HG03354 (cell line): ENCODE results near the gene CIB4.
"Not testable (repeated sequence)": the region's sequence is repeated elsewhere in the genome, so short reads cannot be mapped to it uniquely, and the experiment has no call there.

Source experiments
- ATAC-seq: cut with Tn5 transposase; IDR thresholded peaks from one replicate; pipeline ENCODE4 v1.9.1; 2021; ENCODE audit warnings: mild to moderate bottlenecking; ENCODE audit not compliant: unreplicated experiment, poor library complexity, severe bottlenecking

Gene CIB4

DNA sequence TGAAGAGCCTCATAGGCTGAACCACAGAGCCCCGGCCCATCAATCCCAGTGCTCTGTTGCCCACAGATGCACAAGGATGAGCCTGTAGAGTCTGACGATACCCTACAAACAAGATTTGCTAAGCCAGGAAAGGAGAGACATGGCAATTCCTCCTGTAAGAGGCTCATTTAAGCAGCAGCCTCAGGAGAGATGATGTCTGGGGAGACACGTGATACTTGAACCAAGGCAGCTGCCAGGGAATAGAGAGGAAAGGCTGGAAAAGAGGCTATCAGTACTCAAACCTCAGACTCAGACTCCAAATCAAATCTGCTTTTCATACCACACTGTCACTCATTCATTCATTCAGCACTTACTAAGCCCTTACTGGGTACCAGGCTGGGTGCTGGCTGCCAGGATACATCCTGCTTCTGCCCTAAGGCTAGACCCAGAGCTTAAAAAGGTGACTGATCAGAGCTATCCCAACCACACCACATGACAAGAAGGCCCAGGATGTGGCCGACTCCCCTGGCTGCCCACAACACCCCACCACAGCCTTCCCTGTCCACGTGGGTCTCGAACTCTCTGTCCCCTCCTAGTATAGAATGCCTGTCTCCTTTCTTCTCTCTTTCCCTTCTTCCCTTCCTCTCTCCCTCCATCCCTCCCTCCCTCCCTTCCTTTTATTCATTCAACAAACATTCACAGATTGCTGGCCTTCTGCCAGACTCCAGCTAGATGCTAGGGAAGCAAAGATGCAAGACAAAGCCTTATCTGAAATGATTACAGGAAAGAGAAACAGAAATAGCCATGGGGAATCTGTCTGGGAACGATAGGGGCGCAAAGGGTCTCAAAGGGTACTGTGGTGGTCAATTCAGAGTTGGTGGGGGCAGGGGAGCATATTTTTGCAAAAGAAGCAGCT, 27.9 kb upstream of the CIB4 start:
- no peak for ATAC-seq

GRCh38 chr2:26668041-26668440, 26.9 kb upstream of the CIB4 start:
- no peak for ATAC-seq

- ATAC-seq, result no peak
Measured at GRCh38 chr2:26666671-26667070, 25.5 kb upstream of the CIB4 start.

GRCh38 chr2:26665296-26665695, 24.1 kb upstream of the CIB4 start:
- not testable (repeated sequence) for ATAC-seq

DNA sequence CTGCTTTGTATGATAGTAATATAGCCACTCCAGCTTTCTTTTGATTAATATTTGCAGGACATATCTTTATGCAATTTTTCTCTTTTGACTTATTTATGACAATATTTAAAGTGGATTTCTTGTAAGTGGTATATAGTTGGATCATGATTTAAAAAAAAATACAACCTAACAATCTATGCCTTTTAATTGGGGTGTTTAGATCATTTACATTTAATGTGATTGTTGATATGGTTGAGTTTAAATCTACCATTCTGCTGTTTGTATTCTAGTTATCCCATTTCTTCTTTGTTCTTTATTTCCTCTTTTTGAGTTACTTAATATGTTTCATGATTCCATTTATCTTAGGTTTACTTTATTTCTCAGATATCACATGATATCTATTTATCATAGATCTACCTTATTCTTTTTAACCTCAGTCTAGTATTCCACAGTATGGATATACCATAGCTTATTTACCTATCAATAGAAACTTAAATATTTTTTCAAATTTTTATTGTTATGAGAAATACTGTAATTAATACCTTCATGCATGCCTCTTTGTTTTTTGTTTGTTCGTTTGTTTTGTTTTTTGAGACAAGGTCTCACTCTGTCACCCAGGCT, 19.3 kb upstream of the CIB4 start:
- no peak for ATAC-seq

DNA sequence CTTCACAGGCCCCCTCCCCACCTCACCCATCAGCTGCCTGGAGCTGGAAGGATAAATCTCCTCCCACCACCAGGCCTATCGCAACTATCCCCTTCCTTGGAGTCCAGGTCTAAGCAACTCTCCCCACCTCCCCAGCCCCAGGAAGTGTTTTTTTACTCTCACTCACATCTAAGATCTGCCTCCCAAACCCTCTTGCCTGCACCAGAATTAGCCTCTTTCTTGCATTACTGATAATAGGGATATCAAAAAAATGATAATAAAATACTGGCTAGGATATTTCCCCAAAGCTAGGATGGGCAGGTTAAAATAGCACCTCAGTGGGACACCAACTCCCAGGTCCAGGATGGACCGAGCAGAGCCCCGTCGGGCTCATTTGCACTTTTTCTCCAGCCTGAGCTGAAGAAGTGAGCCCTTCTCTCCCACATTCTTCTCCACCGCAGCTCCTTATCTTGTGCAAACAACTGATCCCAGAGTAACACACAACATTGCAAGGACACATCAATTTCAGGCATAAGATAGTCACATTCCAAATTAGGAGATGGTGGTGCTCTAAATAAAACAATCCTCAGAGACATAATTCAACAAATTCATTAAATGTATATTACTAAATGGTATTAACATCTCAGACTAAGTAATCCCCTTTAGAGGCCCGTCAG, 17.7 kb upstream of the CIB4 start:
- ATAC-seq, result no peak

- no peak for ATAC-seq
Measured at GRCh38 chr2:26657265-26657664, 16.1 kb upstream of the CIB4 start.

- no peak for ATAC-seq
Measured at GRCh38 chr2:26655611-26656195, 14.5 kb upstream of the CIB4 start.

- not testable (repeated sequence) for ATAC-seq
Measured at GRCh38 chr2:26655120-26655519, 14.0 kb upstream of the CIB4 start.

DNA sequence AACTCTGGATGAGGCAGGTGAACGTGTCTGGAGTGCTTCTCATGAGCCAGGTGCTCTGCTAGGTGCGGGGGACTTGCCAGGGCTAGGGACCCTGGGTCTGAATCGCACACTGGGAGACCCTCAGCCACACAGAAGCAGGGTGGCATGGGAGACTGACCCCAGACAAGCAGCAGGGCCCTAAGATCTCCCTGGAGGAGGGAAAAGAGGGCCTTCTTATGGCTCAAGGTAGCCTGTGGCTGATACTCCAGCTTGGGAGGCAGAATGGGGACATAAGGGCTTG, 12.8 kb upstream of the CIB4 start:
- no peak for ATAC-seq

DNA sequence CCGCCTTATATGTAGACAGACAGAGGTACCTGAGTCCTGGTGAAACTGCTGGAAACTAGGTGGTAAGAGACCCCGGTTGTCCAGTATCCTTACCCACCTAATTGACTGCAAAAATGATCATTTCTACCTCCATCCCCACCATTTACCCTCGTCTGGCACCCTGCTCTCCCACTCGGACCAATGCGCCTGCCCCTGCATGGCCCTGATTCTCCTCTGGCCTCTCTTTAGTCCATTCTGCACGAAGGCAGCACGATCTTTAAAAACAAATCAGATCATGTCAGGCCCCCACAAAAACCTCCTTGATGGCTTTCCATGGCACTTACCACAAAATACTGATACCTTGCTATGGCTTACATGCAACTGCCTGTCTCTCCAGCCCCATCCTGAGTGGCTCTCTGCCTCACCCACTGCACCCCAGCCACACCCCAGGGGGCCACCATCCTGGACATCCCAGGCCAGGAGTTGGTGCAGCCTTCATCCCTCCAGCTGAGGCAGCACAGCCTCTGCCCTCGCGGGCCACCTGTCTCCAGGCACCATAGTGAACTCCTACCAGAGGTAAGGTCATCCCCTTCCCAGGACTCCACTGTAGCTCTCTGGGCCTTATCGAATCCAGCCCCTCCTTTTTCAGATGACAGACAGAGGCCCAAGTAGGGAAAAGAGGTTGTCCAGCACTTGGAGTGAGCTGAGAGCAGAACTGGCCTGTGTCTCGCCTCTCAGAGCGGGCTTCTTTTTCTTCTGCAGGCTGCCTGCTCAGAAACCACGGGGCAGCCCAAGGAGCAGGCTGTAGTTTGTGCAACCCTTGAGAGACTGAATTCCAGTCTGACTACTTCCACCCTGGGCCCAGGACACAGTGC, 12.3 kb upstream of the CIB4 start:
- ATAC-seq, result no peak

DNA sequence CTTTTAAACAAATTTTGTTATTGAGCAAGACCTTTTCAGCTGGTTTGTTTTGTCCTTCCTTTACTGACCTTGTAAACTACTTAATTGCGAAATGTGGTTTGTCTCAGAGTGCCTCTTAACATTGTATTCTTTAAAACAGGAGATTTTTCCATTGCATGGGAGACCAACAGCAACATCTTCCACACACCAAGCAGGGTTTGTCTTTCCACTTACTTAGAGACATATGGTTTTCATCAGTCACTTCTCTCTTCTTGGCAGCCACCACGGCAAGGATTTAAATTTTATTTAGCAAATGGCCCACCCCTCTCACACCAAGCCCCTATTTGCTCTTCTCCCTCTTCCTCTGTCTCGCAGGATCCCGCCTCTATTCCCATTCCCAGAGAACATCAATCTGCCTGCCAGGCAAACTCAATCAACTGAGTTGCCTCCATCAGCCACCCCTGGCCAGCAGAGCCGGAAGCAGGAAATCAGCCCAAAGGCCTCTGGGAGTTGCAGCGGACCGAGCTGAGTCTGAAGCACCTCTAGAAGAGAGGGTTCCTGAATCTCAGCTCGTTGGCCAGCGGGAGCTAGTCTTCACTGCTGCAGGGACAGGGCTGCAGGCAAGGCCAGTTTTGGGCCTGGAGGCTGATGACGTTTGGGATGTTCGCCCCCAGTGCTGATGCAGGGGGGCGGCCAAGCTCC, 11.3 kb upstream of the CIB4 start:
- ATAC-seq, result no peak

DNA sequence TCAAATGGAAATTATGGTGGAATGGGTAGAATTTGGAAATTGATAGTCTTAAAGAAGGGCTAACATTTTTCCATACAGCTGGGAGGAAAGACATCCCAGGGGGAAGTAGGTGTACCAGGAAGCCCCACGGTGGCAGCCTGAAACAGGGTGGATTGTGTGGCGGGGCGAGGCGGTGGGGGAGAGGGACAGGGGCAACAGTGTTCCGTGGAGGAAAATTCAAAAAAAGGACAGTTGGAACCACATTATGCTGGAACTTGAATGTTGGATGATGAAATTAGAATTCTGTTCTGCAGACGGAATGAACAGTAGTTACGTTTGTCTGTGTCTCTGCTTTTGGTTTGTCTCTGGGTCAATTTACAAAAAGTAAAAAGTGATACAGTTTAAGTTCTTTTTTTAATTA, 10.6 kb upstream of the CIB4 start:
- ATAC-seq, result no peak

DNA sequence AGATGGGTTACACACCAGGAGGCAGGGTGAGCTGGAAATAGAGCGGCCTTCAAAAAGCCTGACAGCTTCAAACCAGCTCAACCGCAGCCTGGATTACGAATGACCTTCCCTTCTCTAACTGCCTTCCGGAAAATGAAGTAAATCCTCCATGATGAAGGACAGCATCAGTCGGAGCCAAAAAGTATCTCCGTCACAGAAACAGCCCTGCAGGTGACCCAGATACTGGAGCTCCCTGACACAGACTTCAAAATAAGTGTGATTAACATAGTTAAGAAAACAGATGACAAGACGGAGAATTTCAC, 10.3 kb upstream of the CIB4 start:
- no peak for ATAC-seq

DNA sequence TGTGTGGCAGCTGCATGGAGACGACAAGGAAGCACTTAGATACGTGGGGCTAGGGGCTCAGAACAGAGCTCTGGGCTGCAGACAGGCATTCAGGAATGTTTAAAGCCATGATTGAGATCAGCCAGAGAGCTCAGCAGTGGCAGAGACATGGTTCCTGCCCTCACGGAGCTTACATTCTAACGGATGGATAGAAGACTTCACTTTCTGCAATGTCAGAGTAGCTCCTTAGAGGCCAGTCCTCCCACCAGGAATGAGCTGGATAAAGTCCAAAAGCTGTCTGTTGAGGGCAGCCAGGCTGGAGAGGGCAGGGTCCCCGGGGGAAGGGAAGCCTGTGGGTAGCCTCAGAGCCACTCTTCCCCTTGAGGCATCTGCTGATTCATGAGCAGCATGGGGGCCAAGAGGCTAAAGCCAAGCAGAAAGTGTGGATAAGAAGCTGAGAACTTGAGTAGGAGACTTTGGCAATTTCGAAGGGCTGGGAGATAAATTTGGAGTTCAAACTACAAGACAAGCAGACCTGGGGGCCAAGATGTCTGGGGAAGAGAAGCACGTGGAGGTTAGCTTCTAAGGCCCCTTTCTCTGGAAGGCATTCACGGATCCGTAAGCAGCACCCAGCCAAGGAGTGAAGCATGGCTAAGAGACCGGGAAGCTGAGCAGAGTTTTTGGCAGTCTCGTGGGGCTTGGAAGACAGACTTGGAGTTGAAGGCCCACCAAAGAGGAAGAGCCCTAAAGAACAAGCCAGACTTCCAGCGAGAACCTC, 9.7 kb upstream of the CIB4 start:
- ATAC-seq, result no peak

DNA sequence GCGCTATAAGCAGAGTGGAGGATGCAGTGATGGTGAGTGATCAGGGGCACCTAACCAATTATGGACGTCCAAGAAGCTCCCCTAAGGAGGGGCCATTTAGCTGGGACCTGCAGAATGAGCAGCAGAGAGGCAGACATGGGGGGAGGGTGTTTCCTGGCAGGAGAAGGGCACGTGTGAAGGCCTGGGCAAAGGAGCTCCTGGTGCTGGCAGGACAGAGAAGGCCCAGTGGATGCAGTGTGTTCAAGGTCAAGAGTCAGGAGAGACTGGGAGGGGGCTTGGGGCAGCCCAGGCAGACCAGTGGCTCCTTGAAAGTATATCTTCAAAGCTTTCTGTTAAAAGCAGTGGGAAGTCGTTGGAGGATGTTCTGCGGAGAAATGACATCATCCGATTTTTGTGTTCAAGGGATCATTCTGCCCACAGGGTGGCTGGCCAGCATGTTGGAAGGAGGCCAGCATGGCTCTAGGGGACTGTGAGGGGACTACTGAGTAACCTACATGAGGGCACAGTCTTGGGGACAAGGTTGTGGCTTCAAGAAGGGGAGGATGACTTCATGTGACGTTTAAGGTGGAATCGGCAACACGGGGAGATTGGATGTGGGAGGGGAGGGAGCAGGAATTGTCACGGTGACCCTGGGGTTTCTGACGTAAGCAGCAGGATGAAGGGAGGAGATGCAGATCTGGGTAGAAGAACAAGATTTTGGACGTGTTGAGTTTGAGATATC, 9.0 kb upstream of the CIB4 start:
- no peak for ATAC-seq

DNA sequence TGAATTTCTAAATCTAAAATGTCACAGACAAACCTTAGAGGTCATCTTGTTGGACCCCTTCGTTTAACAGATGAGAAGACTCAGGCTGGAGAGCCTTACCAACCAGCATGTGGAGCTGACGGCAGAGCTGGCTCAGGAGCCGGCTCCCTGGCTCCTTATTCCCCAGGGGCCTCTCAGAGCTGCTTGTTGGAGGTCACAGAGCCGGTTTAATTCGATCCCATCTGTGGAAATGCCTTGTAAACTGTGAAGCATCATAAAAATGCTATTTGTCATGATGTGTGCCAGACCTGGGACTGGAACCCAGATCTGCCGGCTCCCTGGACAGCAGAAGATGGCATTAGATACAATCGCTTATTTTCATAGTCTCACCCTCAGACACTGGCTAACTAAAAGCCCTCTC, 8.2 kb upstream of the CIB4 start:
- ATAC-seq, result no peak

GRCh38 chr2:26648516-26648915, 7.3 kb upstream of the CIB4 start:
- no peak for ATAC-seq
